Measurements from ENCODE around the gene SPINK9.

Gene SPINK9

GRCh38 chr5:148387325-148387724 lies 52.0 kb downstream of the SPINK9 start:
- Histone ChIP-seq H3K9ac (ENCODE audit: low read depth, low read length, poor library complexity, severe bottlenecking) (no peak overlapping the region), H3K36me3 (ENCODE audit: insufficient read depth, low read length) (no peaks in the 10 kb centered on the region), H3F3A (ENCODE audit: low read depth) (no peaks in the 10 kb centered on the region), H3K4me1 (ENCODE audit: insufficient read depth, low read length, poor library complexity, severe bottlenecking) (peaks cover 39% of the 10 kb centered on the region), H4K20me1 (ENCODE audit: insufficient read depth, low read length, poor library complexity, severe bottlenecking) (peaks cover 48% of the 10 kb centered on the region), H3K27me3 (ENCODE audit: insufficient read depth, low read length, poor library complexity, severe bottlenecking) (no peaks in the 10 kb centered on the region), H3K4me2 (ENCODE audit: low read depth, low read length, poor library complexity, severe bottlenecking) (peak overlapping the region; percentile 99), H3K4me3 (ENCODE audit: low read length, poor library complexity, severe bottlenecking) (no peak overlapping the region), H3K9me3 (ENCODE audit: insufficient read depth, low read depth, low read length) (no peaks in the 10 kb centered on the region), H2AFZ (ENCODE audit: low read length) (no peak overlapping the region), H3K9me2 (replicated peaks; ENCODE audit: low read depth, low read length) (no peaks in the 10 kb centered on the region), H3K79me2 (ENCODE audit: insufficient read depth, low read length) (peaks cover 71% of the 10 kb centered on the region)
- TF ChIP-seq CTCF (conservative IDR thresholded peaks at IDR 0.05; ENCODE audit: low read length) (no peak), EZH2phosphoT487 (IDR thresholded peaks at IDR 0.05; ENCODE audit: borderline replicate concordance) (no peak)

- Histone ChIP-seq H3K9me2 (replicated peaks; ENCODE audit: low read depth, low read length) (no peaks in the 10 kb centered on the region), H4K20me1 (ENCODE audit: insufficient read depth, low read length, poor library complexity, severe bottlenecking) (peaks cover 48% of the 10 kb centered on the region), H3K36me3 (ENCODE audit: insufficient read depth, low read length) (no peaks in the 10 kb centered on the region), H3F3A (ENCODE audit: low read depth) (no peaks in the 10 kb centered on the region), H3K9ac (ENCODE audit: low read depth, low read length, poor library complexity, severe bottlenecking) (no peak overlapping the region), H3K27me3 (ENCODE audit: insufficient read depth, low read length, poor library complexity, severe bottlenecking) (no peaks in the 10 kb centered on the region), H3K79me2 (ENCODE audit: insufficient read depth, low read length) (peaks cover 72% of the 10 kb centered on the region), H3K4me2 (ENCODE audit: low read depth, low read length, poor library complexity, severe bottlenecking) (no peak overlapping the region), H3K9me3 (ENCODE audit: insufficient read depth, low read depth, low read length) (no peaks in the 10 kb centered on the region), H3K4me3 (ENCODE audit: low read length, poor library complexity, severe bottlenecking) (no peak overlapping the region), H3K4me1 (ENCODE audit: insufficient read depth, low read length, poor library complexity, severe bottlenecking) (peaks cover 30% of the 10 kb centered on the region), H2AFZ (ENCODE audit: low read length) (no peak overlapping the region)
- TF ChIP-seq EZH2phosphoT487 (IDR thresholded peaks at IDR 0.05; ENCODE audit: borderline replicate concordance) (no peak), CTCF (conservative IDR thresholded peaks at IDR 0.05; ENCODE audit: low read length) (no peak)
Measured at GRCh38 chr5:148388696-148389095, 53.3 kb downstream of the SPINK9 start.

Data from Loucy (cell line).